Measurements from ENCODE around the gene EFHB.
A peak's percentile ranks its signal among the peaks of the same experiment; 100 is the strongest.

The EFHB gene

GRCh38 chr3:19947549-19948225 is 13.7 kb upstream of the EFHB start:
- TF ChIP-seq POLR2AphosphoS5 (IDR thresholded peaks at IDR 0.05; ENCODE audit: low read depth, low read length) (no peak), TAF1 (IDR thresholded peaks at IDR 0.05; ENCODE audit: borderline replicate concordance, low read depth, low read length) (no peak), POLR2A (IDR thresholded peaks at IDR 0.05; ENCODE audit: low read depth, low read length) (no peak; the same call in 1 of the 2 replicates)
- FAIRE-seq: peak; percentile 63
- peak; percentile 16 for DNase-seq (ENCODE audit: insufficient read length)

- TF ChIP-seq TAF1 (IDR thresholded peaks at IDR 0.05; ENCODE audit: borderline replicate concordance, low read depth, low read length): peak; percentile 66; the same call in 1 of the 2 replicates
- no peak; the same call in 1 of the 2 replicates for TF ChIP-seq POLR2AphosphoS5 (IDR thresholded peaks at IDR 0.05; ENCODE audit: low read depth, low read length)
- TF ChIP-seq POLR2A (IDR thresholded peaks at IDR 0.05; ENCODE audit: low read depth, low read length): peak; percentile 75
- FAIRE-seq (peak; percentile 98), DNase-seq (ENCODE audit: insufficient read length) (peak; percentile 85)
These were observed 13.0 kb upstream of the EFHB start, which contains the start of gene RAB5A for GRCh38 chr3:19946832-19947548. Gene RAB5A, plus strand, starts transcription at chr3:19947097. Its CDS starts 3,802 bp downstream, at chr3:19950899.

GRCh38 chr3:19945969-19946831 is 12.2 kb upstream of the EFHB start:
- TF ChIP-seq TAF1 (IDR thresholded peaks at IDR 0.05; ENCODE audit: borderline replicate concordance, low read depth, low read length) (no peak), POLR2AphosphoS5 (IDR thresholded peaks at IDR 0.05; ENCODE audit: low read depth, low read length) (no peak)
- DNase-seq (ENCODE audit: insufficient read length) (peak; percentile 15), FAIRE-seq (peak; percentile 38)

GRCh38 chr3:19945534-19945933 is 11.5 kb upstream of the EFHB start:
- TF ChIP-seq TAF1 (IDR thresholded peaks at IDR 0.05; ENCODE audit: borderline replicate concordance, low read depth, low read length) (no peak), POLR2A (IDR thresholded peaks at IDR 0.05; ENCODE audit: low read depth, low read length) (no peak), POLR2AphosphoS5 (IDR thresholded peaks at IDR 0.05; ENCODE audit: low read depth, low read length) (no peak)
- DNase-seq (ENCODE audit: insufficient read length) (no peak), FAIRE-seq (no peak)

GRCh38 chr3:19940643-19941042 is 6.6 kb upstream of the EFHB start:
- no peak for DNase-seq (ENCODE audit: insufficient read length)
- no peak for FAIRE-seq
- TF ChIP-seq TAF1 (IDR thresholded peaks at IDR 0.05; ENCODE audit: borderline replicate concordance, low read depth, low read length) (no peak), POLR2AphosphoS5 (IDR thresholded peaks at IDR 0.05; ENCODE audit: low read depth, low read length) (no peak)

DNA sequence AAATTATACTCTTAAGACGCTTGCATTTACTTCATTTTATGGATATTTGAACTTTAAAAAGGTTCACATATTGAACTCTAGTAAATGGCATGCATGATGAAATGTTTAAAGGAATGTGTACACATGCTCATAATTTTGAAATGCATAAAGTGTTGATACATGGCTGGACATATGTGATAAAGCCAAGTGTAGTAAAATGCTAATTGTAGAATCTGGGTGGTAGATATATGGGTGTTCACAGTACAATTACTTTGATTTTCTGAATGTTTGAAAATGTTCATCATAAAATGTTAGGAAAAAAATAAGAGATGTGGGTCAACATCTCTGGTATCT is 4.2 kb upstream of the EFHB start:
- TF ChIP-seq POLR2A (IDR thresholded peaks at IDR 0.05; ENCODE audit: low read depth, low read length) (no peak), TAF1 (IDR thresholded peaks at IDR 0.05; ENCODE audit: borderline replicate concordance, low read depth, low read length) (no peak), POLR2AphosphoS5 (IDR thresholded peaks at IDR 0.05; ENCODE audit: low read depth, low read length) (no peak)
- DNase-seq (ENCODE audit: insufficient read length) (no peak), FAIRE-seq (no peak)

DNA sequence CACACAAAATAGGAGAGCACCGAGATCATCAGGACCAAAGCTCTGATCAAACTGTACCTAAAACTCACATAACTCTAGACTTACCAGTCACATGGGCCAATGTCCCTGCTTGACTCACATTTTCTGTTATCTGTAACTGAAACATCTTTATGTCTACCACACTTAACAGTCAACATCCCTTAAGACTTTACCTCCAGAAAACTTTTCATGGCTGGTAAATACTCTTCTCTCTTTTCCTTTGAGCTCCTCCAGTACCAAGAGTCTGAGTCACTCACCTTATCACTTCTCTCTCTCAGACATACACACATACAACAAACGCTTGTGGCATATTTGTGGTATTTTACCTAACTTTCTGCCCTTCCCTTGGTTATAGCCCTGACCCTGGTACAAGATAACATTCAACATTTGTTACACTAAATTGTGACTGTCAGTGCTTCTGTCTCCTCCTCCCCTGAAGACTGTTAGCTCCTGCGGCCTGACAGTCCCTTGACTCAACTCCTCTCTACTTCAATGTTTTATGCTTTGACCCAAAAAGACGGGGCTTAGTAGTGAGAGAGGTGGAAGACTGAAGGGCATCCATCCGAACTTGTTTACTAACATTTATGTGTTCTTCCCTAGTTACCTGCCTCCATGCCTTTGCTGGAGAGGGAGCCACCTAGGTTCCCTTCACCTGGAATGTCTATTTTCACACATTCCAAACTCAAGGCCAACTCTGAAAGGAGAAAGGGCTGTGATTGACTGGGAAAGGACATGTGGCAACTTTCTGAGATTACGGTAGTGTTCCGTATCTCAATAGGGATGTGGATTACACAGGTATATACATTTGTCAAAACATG is 3.7 kb upstream of the EFHB start:
- DNase-seq (ENCODE audit: insufficient read length): no peak
- FAIRE-seq: no peak
- no peak for TF ChIP-seq POLR2AphosphoS5 (IDR thresholded peaks at IDR 0.05; ENCODE audit: low read depth, low read length)
- TF ChIP-seq POLR2A (IDR thresholded peaks at IDR 0.05; ENCODE audit: low read depth, low read length): no peak
- TF ChIP-seq TAF1 (IDR thresholded peaks at IDR 0.05; ENCODE audit: borderline replicate concordance, low read depth, low read length): no peak

DNA sequence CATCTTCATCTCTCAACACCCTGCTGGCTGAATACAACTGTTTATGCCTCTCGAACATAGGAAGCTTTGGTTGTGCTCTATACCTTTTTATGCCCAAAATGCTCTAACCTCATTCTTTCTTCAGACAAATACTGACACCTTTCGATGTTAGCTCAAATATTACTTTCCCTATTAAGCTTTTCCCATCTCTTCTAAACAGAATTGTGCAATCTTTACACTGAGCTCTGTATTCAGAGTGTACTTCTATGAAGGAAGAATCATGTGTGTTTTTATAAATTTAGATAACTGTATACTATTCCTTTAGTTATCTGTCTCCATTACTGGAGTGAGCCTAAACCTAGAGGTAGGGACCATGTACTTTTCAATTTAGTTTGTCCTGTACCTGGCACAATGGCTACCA is 1.6 kb downstream of the EFHB start:
- DNase-seq (ENCODE audit: insufficient read length) (no peak), FAIRE-seq (peak; percentile 63)
- TF ChIP-seq POLR2AphosphoS5 (IDR thresholded peaks at IDR 0.05; ENCODE audit: low read depth, low read length) (no peak), POLR2A (IDR thresholded peaks at IDR 0.05; ENCODE audit: low read depth, low read length) (no peak), TAF1 (IDR thresholded peaks at IDR 0.05; ENCODE audit: borderline replicate concordance, low read depth, low read length) (no peak)

GRCh38 chr3:19931767-19932188 is 2.2 kb downstream of the EFHB start:
- FAIRE-seq (no peak), DNase-seq (ENCODE audit: insufficient read length) (no peak)
- TF ChIP-seq TAF1 (IDR thresholded peaks at IDR 0.05; ENCODE audit: borderline replicate concordance, low read depth, low read length) (no peak), POLR2A (IDR thresholded peaks at IDR 0.05; ENCODE audit: low read depth, low read length) (no peak), POLR2AphosphoS5 (IDR thresholded peaks at IDR 0.05; ENCODE audit: low read depth, low read length) (no peak)

DNA sequence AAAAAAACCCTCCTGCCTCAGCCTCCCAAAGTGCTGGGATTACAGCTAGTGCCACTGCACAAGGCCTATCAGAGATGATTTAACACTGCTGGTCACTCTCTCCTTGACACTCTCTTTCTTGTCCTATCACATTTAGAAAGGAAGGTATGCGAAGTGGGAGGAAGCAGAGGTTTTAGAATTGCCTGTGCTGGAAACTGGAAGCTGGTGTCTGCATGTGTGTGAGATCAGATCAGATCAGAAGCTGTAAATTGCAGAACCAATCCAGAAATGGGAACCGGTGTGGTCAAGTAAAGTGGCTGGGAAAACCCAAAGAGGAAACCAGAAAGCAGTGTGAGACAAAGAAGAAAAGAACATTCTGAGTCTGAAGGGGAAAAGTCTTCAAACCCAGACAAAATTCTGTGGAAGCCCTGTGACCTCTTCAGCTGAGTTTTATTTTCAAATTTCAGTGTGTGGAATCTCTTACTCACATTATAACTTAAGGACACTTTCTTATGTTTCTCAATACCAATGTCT is 2.8 kb downstream of the EFHB start:
- FAIRE-seq (peak; percentile 80), DNase-seq (ENCODE audit: insufficient read length) (no peak)
- TF ChIP-seq POLR2A (IDR thresholded peaks at IDR 0.05; ENCODE audit: low read depth, low read length) (no peak), TAF1 (IDR thresholded peaks at IDR 0.05; ENCODE audit: borderline replicate concordance, low read depth, low read length) (no peak), POLR2AphosphoS5 (IDR thresholded peaks at IDR 0.05; ENCODE audit: low read depth, low read length) (no peak)

All from GM12892 (cell line).